ENCODE results near the gene SPTBN2.
A peak's percentile ranks its signal among the peaks of the same experiment; 100 is the strongest.
"Not testable (repeated sequence)": the region's sequence is repeated elsewhere in the genome, so short reads cannot be mapped to it uniquely, and the experiment has no call there.

Gene SPTBN2

GRCh38 chr11:66684635-66685034 lies 44.4 kb downstream of the SPTBN2 start:
- no peak for DNase-seq (ENCODE audit: low spot score)

DNA sequence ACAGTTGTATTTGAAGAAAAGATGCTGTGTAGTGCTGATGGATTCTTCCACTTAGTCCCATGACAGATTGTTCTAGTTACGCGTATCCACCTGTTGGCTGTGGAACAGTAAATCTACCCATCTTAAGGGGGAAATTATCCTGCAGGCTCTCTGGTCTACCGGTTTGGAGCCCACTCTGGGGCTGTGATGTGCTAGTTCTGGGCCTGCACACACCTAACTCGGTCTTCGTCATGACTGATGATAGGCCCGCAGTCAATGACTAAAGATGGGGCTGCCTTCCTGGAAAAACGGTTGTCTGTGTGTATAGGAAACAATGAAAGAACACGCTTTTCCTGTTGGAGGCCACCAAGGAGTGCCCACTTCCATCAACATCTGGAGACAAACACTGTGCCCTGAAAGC lies 45.1 kb downstream of the SPTBN2 start:
- no peak for DNase-seq (ENCODE audit: low spot score)

GRCh38 chr11:66680966-66681645 lies 47.9 kb downstream of the SPTBN2 start:
- DNase-seq (ENCODE audit: low spot score): no peak

- peak; percentile 97 for DNase-seq (ENCODE audit: low spot score)
Measured at GRCh38 chr11:66677599-66678375, 51.2 kb downstream of the SPTBN2 start, which contains the start of gene RBM4B. RBM4B (minus strand) TSS chr11:66677887; CDS start chr11:66677079, 808 bp downstream.

GRCh38 chr11:66676931-66677598 lies 52.0 kb downstream of the SPTBN2 start:
- no peak for DNase-seq (ENCODE audit: low spot score)

- DNase-seq (ENCODE audit: low spot score): no peak
Measured at GRCh38 chr11:66676282-66676919, 52.6 kb downstream of the SPTBN2 start.

- DNase-seq (ENCODE audit: low spot score): no peak
Measured at GRCh38 chr11:66674964-66675602, 53.9 kb downstream of the SPTBN2 start.

GRCh38 chr11:66670816-66671215 lies 58.2 kb downstream of the SPTBN2 start:
- no peak for DNase-seq (ENCODE audit: low spot score)

GRCh38 chr11:66665369-66665768 lies 63.6 kb downstream of the SPTBN2 start:
- DNase-seq (ENCODE audit: low spot score): no peak

GRCh38 chr11:66663741-66664296 lies 65.2 kb downstream of the SPTBN2 start:
- no peak for DNase-seq (ENCODE audit: low spot score)

DNA sequence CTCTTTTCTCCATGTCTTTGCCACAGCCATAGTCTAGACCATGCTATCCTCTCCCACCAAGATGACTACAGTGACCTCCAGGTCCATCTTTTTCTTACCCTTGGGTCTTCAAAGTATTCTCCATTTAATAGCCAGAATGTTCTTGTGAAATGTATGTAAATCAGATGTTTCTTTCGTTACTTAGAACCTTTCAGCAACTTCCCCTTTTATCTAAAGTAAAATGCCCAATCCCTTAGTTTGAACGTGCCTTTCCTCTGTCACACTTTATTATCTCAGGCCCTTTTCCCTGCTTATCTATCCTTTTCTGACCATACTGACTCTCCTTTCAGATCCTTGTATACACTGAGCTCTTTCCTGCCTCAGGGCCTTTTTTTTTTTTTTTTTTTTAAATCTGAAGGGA lies 69.3 kb downstream of the SPTBN2 start:
- DNase-seq (ENCODE audit: low spot score): no peak

DNA sequence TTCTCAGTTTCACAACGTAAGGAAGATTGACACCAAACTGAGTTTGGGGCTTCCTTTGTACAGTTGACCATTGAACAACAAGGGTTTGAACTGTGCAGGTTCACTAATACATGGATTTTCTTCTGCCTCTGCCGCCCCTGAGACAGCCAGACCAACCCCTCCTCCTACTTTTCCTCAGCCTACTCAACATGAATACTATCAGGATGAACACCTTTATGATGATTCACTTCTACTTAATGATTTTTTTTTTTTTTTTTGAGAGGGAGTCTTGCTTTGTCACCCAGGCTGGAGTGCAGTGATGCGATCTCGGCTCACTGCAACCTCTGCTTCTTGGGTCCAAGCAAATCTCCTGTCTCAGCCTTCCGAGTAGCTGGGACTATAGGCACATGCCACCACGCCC lies 75.9 kb downstream of the SPTBN2 start:
- no peak for DNase-seq (ENCODE audit: low spot score)

GRCh38 chr11:66652651-66653050 lies 76.4 kb downstream of the SPTBN2 start:
- no peak for DNase-seq (ENCODE audit: low spot score)

DNA sequence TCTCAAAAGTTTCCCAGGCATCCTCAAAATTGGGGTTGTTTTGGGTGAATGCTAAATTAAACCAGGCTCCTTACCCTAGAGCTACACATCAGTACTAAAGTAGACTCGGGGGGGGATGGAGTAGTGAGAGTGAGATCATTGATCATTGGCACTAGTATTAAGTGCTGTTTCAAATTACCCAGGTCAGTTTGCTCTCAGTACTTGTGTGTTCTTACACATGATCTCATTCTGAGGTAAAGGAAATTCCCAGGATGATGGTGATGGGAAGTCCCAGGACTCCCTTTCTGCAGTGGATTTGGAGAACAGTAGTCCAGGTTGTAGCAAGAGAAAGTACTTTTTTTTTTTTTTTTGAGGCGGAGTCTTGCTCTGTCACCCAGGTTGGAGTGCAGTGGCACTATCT lies 78.0 kb downstream of the SPTBN2 start:
- DNase-seq (ENCODE audit: low spot score): no peak

- DNase-seq (ENCODE audit: low spot score): no peak
Measured at GRCh38 chr11:66649903-66650302, 79.1 kb downstream of the SPTBN2 start.

DNA sequence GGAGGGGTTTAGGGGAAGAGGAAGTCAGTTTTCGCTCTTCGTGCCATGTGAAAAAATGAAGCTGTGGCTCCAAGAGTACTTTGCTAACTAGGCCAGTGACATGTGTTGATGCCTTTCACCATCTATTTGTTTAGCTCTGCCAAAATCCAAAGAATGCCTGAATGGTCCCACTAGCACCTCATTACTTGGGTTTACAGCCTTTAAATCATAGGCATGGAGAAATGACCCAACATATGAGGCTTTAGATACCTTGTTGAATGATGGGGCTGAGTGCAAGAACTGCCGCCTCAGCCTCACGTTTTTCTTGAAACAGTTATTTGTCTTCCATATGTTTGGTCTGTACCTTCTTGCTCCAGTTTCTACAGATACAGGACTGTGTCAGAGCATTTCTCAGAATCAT lies 82.2 kb downstream of the SPTBN2 start:
- DNase-seq (ENCODE audit: low spot score): no peak

DNA sequence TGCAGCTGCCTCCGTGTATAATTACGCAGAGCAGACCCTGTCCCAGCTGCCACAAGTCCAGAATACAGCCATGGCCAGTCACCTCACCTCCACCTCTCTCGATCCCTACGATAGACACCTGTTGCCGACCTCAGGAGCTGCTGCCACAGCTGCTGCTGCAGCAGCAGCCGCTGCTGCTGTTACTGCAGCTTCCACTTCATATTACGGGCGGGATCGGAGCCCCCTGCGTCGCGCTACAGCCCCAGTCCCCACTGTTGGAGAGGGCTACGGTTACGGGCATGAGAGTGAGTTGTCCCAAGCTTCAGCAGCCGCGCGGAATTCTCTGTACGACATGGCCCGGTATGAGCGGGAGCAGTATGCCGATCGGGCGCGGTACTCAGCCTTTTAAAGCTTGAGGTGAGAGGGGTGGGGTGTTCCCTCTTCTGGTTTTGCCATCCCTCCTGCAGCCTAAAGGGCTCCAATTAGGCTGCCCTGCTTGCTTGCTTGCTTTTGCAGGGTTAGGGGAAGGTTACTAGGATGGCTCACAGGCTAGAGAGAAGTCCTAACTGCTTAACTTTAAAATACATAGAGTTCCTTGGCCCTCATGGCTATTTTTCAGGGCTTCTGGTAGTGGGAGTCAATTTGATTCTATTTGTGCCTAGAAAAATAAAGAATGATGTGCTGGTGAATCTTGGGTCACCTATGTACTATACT lies 85.1 kb downstream of the SPTBN2 start:
- no peak for DNase-seq (ENCODE audit: low spot score)

GRCh38 chr11:66641834-66642233 lies 87.2 kb downstream of the SPTBN2 start:
- no peak for DNase-seq (ENCODE audit: low spot score)

- DNase-seq (ENCODE audit: low spot score): not testable (repeated sequence)
Measured at GRCh38 chr11:66639814-66640340, 89.1 kb downstream of the SPTBN2 start.

DNA sequence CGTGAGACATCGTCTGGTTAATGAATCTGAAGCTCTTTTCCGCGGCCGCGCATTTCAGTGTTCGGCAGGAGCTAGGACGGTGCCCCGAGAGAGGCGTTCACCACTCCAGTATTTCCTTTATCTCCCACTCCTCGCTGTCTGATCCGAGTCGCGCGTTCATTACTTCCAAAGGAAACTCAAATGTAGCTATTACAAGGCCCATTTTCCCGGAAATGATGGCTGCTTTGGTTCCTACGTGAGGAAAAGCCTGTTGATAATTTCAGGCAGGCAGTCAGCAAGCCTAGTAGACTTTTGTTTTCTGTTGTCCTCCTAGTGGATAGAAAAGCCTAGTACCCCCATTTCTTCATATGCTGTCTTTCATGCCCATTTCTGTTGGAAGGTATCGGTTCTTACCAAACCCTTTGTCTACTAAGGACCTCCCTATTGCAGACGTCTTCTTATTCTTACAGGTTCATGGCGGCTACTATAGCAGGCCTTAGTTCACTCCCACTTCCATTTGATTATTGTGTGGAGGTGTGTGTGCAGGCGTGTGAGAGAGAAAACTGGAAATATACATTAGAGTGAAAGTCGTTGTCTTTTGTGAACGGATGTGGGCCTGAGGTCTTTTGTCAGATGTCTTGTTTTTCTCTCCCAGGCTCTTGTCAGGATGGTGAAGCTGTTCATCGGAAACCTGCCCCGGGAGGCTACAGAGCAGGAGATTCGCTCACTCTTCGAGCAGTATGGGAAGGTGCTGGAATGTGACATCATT lies 89.8 kb downstream of the SPTBN2 start:
- DNase-seq (ENCODE audit: low spot score): no peak

Measured in D341Med (cell line).